ENCODE measurements around the gene MTUS2.

GRCh38 chr13:29429286-29429900 is 609.3 kb downstream of the MTUS2 start:
- TF ChIP-seq POLR2A (IDR thresholded peaks at IDR 0.05) (no peak), CTCF (IDR thresholded peaks at IDR 0.05) (no peak)

Measured in body of pancreas (tissue), 4 donors.